ENCODE measurements around the gene SAMSN1. TPM values are rescaled to one million over a fixed set of nuclear protein-coding genes. Genes with fewer than 3 reads are reported as not detected.

Gene SAMSN1
- total RNA-seq, 5 donors from 2014 or later (not counting 1 experiment from before 2014, with no cell fraction given), result 25.3 to 64.6 (median 45.4) TPM

- CTCF ChIA-PET, result no interaction called here
- H3K27me3 Mint-ChIP-seq, result no peaks in the 10 kb centered on the region
- H3K9me3 Mint-ChIP-seq, result peaks cover 0 to 9% (median 7%) of the 10 kb centered on the region in 3 donors
- peak overlapping the region in 2 of 3 donors; percentile 39 to 44 for H3K4me3 Mint-ChIP-seq
- Histone ChIP-seq H3K4me1 (ENCODE audit: control insufficient read depth in 1 of 2, extremely low read depth in 1 of 2, insufficient read depth in 2 of 2, low read length in 2 of 2) (peaks cover 22 to 25% of the 10 kb centered on the region in 2 experiments), H3K27ac (ENCODE audit: low read length) (no peak overlapping the region), H3K9me3 (no peaks in the 10 kb centered on the region), H3K4me3 (ENCODE audit: control insufficient read depth in 1 of 2, extremely low read depth in 1 of 2, low read length in 1 of 2) (no peak overlapping the region), H3K36me3 (ENCODE audit: control insufficient read depth in 2 of 2, extremely low read depth in 1 of 2, insufficient read depth in 1 of 2, low read length in 1 of 2) (no peaks in the 10 kb centered on the region), H3K27me3 (replicated peaks in 1 of 2; ENCODE audit: control insufficient read depth in 2 of 2, extremely low read depth in 1 of 2, insufficient read depth in 2 of 2, low read length in 1 of 2) (no peaks in the 10 kb centered on the region)
- POLR2A ChIA-PET, result interaction anchor here in 1 of 2 donors (0.6 kb wide), 1 partner anchor 72 kb away, joined by 3 read pairs; no protein-coding TSS in a partner anchor
- peaks cover 53% of the 10 kb centered on the region for H3K36me3 Mint-ChIP-seq
- H3K4me1 Mint-ChIP-seq, result peaks cover 76 to 90% (median 90%) of the 10 kb centered on the region in 3 donors
- no peak for ATAC-seq (replicated peaks in 1 of 4)
- no peak for DNase-seq
- H3K27ac Mint-ChIP-seq, result peak overlapping the region; percentile 39 to 72
These were observed 7.6 kb downstream of the SAMSN1 start for GRCh38 chr21:14538483-14538882.

- Histone ChIP-seq H3K9me3 (no peaks in the 10 kb centered on the region), H3K4me1 (ENCODE audit: control insufficient read depth in 1 of 2, extremely low read depth in 1 of 2, insufficient read depth in 2 of 2, low read length in 2 of 2) (peaks cover 10 to 28% of the 10 kb centered on the region in 2 experiments), H3K27ac (ENCODE audit: low read length) (no peak overlapping the region), H3K36me3 (ENCODE audit: control insufficient read depth in 2 of 2, extremely low read depth in 1 of 2, insufficient read depth in 1 of 2, low read length in 1 of 2) (no peaks in the 10 kb centered on the region), H3K4me3 (ENCODE audit: control insufficient read depth in 1 of 2, extremely low read depth in 1 of 2, low read length in 1 of 2) (no peak overlapping the region), H3K27me3 (replicated peaks in 1 of 2; ENCODE audit: control insufficient read depth in 2 of 2, extremely low read depth in 1 of 2, insufficient read depth in 2 of 2, low read length in 1 of 2) (no peaks in the 10 kb centered on the region)
- ChIA-PET POLR2A (interaction anchor here in 1 of 2 donors (1.4 to 1.6 kb wide), 2 partner anchors 8 to 13 kb away, joined by 3 to 5 read pairs; no protein-coding TSS in a partner anchor), CTCF (interaction anchor here in 1 of 2 donors (0.7 to 1.4 kb wide), 2 partner anchors 10 kb away, joined by 3 to 5 read pairs; no protein-coding TSS in a partner anchor)
- ATAC-seq (replicated peaks in 1 of 4) (no peak), DNase-seq (no peak)
- 98% methylated on average over 5 of the region's 5 CpGs for WGBS (ENCODE audit: insufficient coverage)
- H3K27ac Mint-ChIP-seq, result peak overlapping the region; percentile 46 to 79
- H3K27me3 Mint-ChIP-seq, result no peaks in the 10 kb centered on the region
- peaks cover 73 to 93% (median 89%) of the 10 kb centered on the region in 3 donors for H3K4me1 Mint-ChIP-seq
- H3K9me3 Mint-ChIP-seq, result peaks cover 0 to 9% (median 7%) of the 10 kb centered on the region in 3 donors
- peaks cover 53% of the 10 kb centered on the region for H3K36me3 Mint-ChIP-seq
- no peak overlapping the region for H3K4me3 Mint-ChIP-seq
These were observed 9.2 kb downstream of the SAMSN1 start for GRCh38 chr21:14536929-14537328.

GRCh38 chr21:14535702-14536101, 10.4 kb downstream of the SAMSN1 start:
- H3K4me3 ChIP-seq (ENCODE audit: control insufficient read depth in 1 of 2, extremely low read depth in 1 of 2, low read length in 1 of 2), result no peak overlapping the region
- peaks cover 70 to 88% (median 86%) of the 10 kb centered on the region in 3 donors for H3K4me1 Mint-ChIP-seq
- no peaks in the 10 kb centered on the region for H3K27me3 Mint-ChIP-seq
- CTCF ChIA-PET, result interaction anchor here (0.6 to 1.4 kb wide), 4 partner anchors 11 to 196 kb away, joined by 3 to 5 read pairs (median 3); no protein-coding TSS in a partner anchor
- no peaks in the 10 kb centered on the region for H3K9me3 ChIP-seq
- H3K4me3 Mint-ChIP-seq, result peak overlapping the region in 1 of 3 donors; percentile 1
- peaks cover 0 to 9% (median 7%) of the 10 kb centered on the region in 3 donors for H3K9me3 Mint-ChIP-seq
- peak overlapping the region; percentile 97 to 100 for H3K27ac Mint-ChIP-seq
- peaks cover 51% of the 10 kb centered on the region for H3K36me3 Mint-ChIP-seq
- peaks cover 6 to 24% of the 10 kb centered on the region in 2 experiments for H3K4me1 ChIP-seq (ENCODE audit: control insufficient read depth in 1 of 2, extremely low read depth in 1 of 2, insufficient read depth in 2 of 2, low read length in 2 of 2)
- H3K36me3 ChIP-seq (ENCODE audit: control insufficient read depth in 2 of 2, extremely low read depth in 1 of 2, insufficient read depth in 1 of 2, low read length in 1 of 2), result no peaks in the 10 kb centered on the region
- H3K27ac ChIP-seq (ENCODE audit: low read length), result peak overlapping the region; percentile 99
- no peak for DNase-seq
- H3K27me3 ChIP-seq (replicated peaks in 1 of 2; ENCODE audit: control insufficient read depth in 2 of 2, extremely low read depth in 1 of 2, insufficient read depth in 2 of 2, low read length in 1 of 2), result no peaks in the 10 kb centered on the region
- ATAC-seq (replicated peaks in 1 of 4), result no peak
- POLR2A ChIA-PET, result interaction anchor here (0.5 to 1.6 kb wide), 6 partner anchors 9 to 199 kb away, joined by 3 to 5 read pairs (median 3); no protein-coding TSS in a partner anchor

- ATAC-seq (replicated peaks in 1 of 4), result peak; percentile 79 to 85 (median 82)
- Histone ChIP-seq H3K4me1 (ENCODE audit: control insufficient read depth in 1 of 2, extremely low read depth in 1 of 2, insufficient read depth in 2 of 2, low read length in 2 of 2) (peaks cover 6 to 24% of the 10 kb centered on the region in 2 experiments), H3K27ac (ENCODE audit: low read length) (peak overlapping the region; percentile 99), H3K27me3 (replicated peaks in 1 of 2; ENCODE audit: control insufficient read depth in 2 of 2, extremely low read depth in 1 of 2, insufficient read depth in 2 of 2, low read length in 1 of 2) (no peaks in the 10 kb centered on the region), H3K9me3 (no peaks in the 10 kb centered on the region), H3K4me3 (ENCODE audit: control insufficient read depth in 1 of 2, extremely low read depth in 1 of 2, low read length in 1 of 2) (peak overlapping the region in 1 of 2 donors; percentile 51), H3K36me3 (ENCODE audit: control insufficient read depth in 2 of 2, extremely low read depth in 1 of 2, insufficient read depth in 1 of 2, low read length in 1 of 2) (no peaks in the 10 kb centered on the region)
- Mint-ChIP-seq H3K4me3 (peak overlapping the region; percentile 79 to 87 (median 79)), H3K27me3 (no peaks in the 10 kb centered on the region), H3K36me3 (peaks cover 48% of the 10 kb centered on the region), H3K9me3 (peaks cover 0 to 9% (median 4%) of the 10 kb centered on the region in 3 donors), H3K27ac (peak overlapping the region; percentile 97 to 100), H3K4me1 (peaks cover 60 to 79% (median 79%) of the 10 kb centered on the region in 3 donors)
- DNase-seq, result peak in 7 of 35 experiments; percentile 3 to 82 (median 29)
- ChIA-PET CTCF (interaction anchor here in 1 of 2 donors (0.7 to 1.8 kb wide), 2 partner anchors 10 to 137 kb away, joined by 3 to 8 read pairs; no protein-coding TSS in a partner anchor), POLR2A (interaction anchor here (0.7 to 1.5 kb wide), 3 partner anchors 10 to 17 kb away, joined by 3 to 4 read pairs (median 3); no protein-coding TSS in a partner anchor)
- no CpG with 5 or more reads among the region's 6 CpGs for WGBS (ENCODE audit: insufficient coverage)
These were observed 12.4 kb downstream of the SAMSN1 start for GRCh38 chr21:14533499-14534428.

- H3K4me1 Mint-ChIP-seq, result peaks cover 62 to 76% (median 75%) of the 10 kb centered on the region in 3 donors
- DNase-seq, result no peak
- H3K36me3 Mint-ChIP-seq, result peaks cover 38% of the 10 kb centered on the region
- ChIA-PET CTCF (interaction anchor here (0.5 to 1.8 kb wide), 2 partner anchors 8 to 477 kb away, joined by 3 to 8 read pairs; no protein-coding TSS in a partner anchor), POLR2A (interaction anchor here in 1 of 2 donors (0.6 to 1.4 kb wide), 4 partner anchors 10 to 1297 kb away, joined by 3 to 4 read pairs (median 4); no protein-coding TSS in a partner anchor)
- no peak overlapping the region for H3K4me3 ChIP-seq (ENCODE audit: control insufficient read depth in 1 of 2, extremely low read depth in 1 of 2, low read length in 1 of 2)
- no peaks in the 10 kb centered on the region for H3K27me3 Mint-ChIP-seq
- H3K36me3 ChIP-seq (ENCODE audit: control insufficient read depth in 2 of 2, extremely low read depth in 1 of 2, insufficient read depth in 1 of 2, low read length in 1 of 2), result no peaks in the 10 kb centered on the region
- peaks cover 0 to 4% (median under 1%) of the 10 kb centered on the region in 3 donors for H3K9me3 Mint-ChIP-seq
- peak overlapping the region; percentile 41 to 83 for H3K27ac Mint-ChIP-seq
- peak overlapping the region; percentile 52 for H3K27ac ChIP-seq (ENCODE audit: low read length)
- no peak for ATAC-seq (replicated peaks in 1 of 4)
- peak overlapping the region in 1 of 3 donors; percentile 7 for H3K4me3 Mint-ChIP-seq
- WGBS (ENCODE audit: insufficient coverage), result 100% methylated on average over 1 of the region's 3 CpGs
- H3K9me3 ChIP-seq, result no peaks in the 10 kb centered on the region
- peaks cover 16 to 27% of the 10 kb centered on the region in 2 experiments for H3K4me1 ChIP-seq (ENCODE audit: control insufficient read depth in 1 of 2, extremely low read depth in 1 of 2, insufficient read depth in 2 of 2, low read length in 2 of 2)
- no peaks in the 10 kb centered on the region for H3K27me3 ChIP-seq (replicated peaks in 1 of 2; ENCODE audit: control insufficient read depth in 2 of 2, extremely low read depth in 1 of 2, insufficient read depth in 2 of 2, low read length in 1 of 2)
These were observed 14.3 kb downstream of the SAMSN1 start for GRCh38 chr21:14531757-14532316.

Data from T-cell (primary cell).